PFSK-1 (cell line): ENCODE results near the gene NFIA.

Experiments
- FOXP2 ChIP-seq: optimal IDR thresholded peaks from 2 replicates; pipeline ENCODE3; 2011; ENCODE audit warnings: borderline replicate concordance, control low read depth, inconsistent platforms; ENCODE audit not compliant: insufficient read depth; ENCODE audit errors: extremely low read length, extremely low read depth
- POLR2AphosphoS5 ChIP-seq: IDR thresholded peaks from 2 replicates; pipeline ENCODE4 v1.6.1; 2012; ENCODE audit warnings: low read depth, mild to moderate bottlenecking, control low read depth, low read length, moderate library complexity
- REST ChIP-seq, 2 experiments: IDR thresholded peaks; 2 replicates each; pipeline versions ENCODE4 v1.6.1 to v1.8.0; 2011 to 2012; ENCODE audit warnings: low read depth in 2 of 2, low read length in 2 of 2, control low read depth in 1 of 2, inconsistent platforms in 1 of 2, mild to moderate bottlenecking in 1 of 2, moderate library complexity in 1 of 2; ENCODE audit not compliant: insufficient read depth in 1 of 2
- SIN3A ChIP-seq: IDR thresholded peaks from 2 replicates; pipeline ENCODE4 v1.6.1; 2012; ENCODE audit warnings: mild to moderate bottlenecking, low read length, moderate library complexity, borderline replicate concordance; ENCODE audit not compliant: insufficient read depth
- TAF1 ChIP-seq: IDR thresholded peaks from 2 replicates; pipeline ENCODE4 v1.6.1; 2012; ENCODE audit warnings: low read length, control low read depth, borderline replicate concordance; ENCODE audit not compliant: insufficient read depth

The NFIA gene

GRCh38 chr1:61457526-61458040 is 375.2 kb downstream of the NFIA start:
- TF ChIP-seq FOXP2 (no peak), REST (IDR thresholded peaks at IDR 0.05; ENCODE audit: insufficient read depth in 1 of 2, low read depth in 2 of 2, low read length in 2 of 2) (no peak), TAF1 (no peak), SIN3A (no peak), POLR2AphosphoS5 (no peak)

- TF ChIP-seq FOXP2 (no peak), SIN3A (no peak), REST (IDR thresholded peaks at IDR 0.05; ENCODE audit: insufficient read depth in 1 of 2, low read depth in 2 of 2, low read length in 2 of 2) (no peak), POLR2AphosphoS5 (no peak), TAF1 (no peak)
Observed at GRCh38 chr1:61459345-61459744, 377.0 kb downstream of the NFIA start.

- no peak for TF ChIP-seq SIN3A
- no peak for TF ChIP-seq POLR2AphosphoS5
- TF ChIP-seq FOXP2 = no peak
- TF ChIP-seq REST (IDR thresholded peaks at IDR 0.05; ENCODE audit: insufficient read depth in 1 of 2, low read depth in 2 of 2, low read length in 2 of 2) = no peak
- TF ChIP-seq TAF1 = no peak
Observed at GRCh38 chr1:61460191-61460590, 377.8 kb downstream of the NFIA start.

- TF ChIP-seq POLR2AphosphoS5 = no peak
- TF ChIP-seq TAF1 = no peak
- no peak for TF ChIP-seq REST (IDR thresholded peaks at IDR 0.05; ENCODE audit: insufficient read depth in 1 of 2, low read depth in 2 of 2, low read length in 2 of 2)
Observed at GRCh38 chr1:61461406-61462384, 379.3 kb downstream of the NFIA start.
